GM23248 (cell line): Measurements from ENCODE around the gene PTPRO.

Source experiments
- EZH2 ChIP-seq: fragments of 200-600 bp; sonication (generic); IDR thresholded peaks from 2 replicates; pipeline ENCODE4 v1.6.1; 2018; ENCODE audit warnings: antibody characterized with exemption, mild to moderate bottlenecking; ENCODE audit not compliant: insufficient read depth, poor library complexity, severe bottlenecking
- EZH2phosphoT487 ChIP-seq: fragments of 200-600 bp; sonication (generic); IDR thresholded peaks from 2 replicates; pipeline ENCODE4 v1.6.1; 2018; ENCODE audit warnings: antibody characterized with exemption, moderate library complexity, mild to moderate bottlenecking, low read depth; ENCODE audit not compliant: insufficient read depth

DNA sequence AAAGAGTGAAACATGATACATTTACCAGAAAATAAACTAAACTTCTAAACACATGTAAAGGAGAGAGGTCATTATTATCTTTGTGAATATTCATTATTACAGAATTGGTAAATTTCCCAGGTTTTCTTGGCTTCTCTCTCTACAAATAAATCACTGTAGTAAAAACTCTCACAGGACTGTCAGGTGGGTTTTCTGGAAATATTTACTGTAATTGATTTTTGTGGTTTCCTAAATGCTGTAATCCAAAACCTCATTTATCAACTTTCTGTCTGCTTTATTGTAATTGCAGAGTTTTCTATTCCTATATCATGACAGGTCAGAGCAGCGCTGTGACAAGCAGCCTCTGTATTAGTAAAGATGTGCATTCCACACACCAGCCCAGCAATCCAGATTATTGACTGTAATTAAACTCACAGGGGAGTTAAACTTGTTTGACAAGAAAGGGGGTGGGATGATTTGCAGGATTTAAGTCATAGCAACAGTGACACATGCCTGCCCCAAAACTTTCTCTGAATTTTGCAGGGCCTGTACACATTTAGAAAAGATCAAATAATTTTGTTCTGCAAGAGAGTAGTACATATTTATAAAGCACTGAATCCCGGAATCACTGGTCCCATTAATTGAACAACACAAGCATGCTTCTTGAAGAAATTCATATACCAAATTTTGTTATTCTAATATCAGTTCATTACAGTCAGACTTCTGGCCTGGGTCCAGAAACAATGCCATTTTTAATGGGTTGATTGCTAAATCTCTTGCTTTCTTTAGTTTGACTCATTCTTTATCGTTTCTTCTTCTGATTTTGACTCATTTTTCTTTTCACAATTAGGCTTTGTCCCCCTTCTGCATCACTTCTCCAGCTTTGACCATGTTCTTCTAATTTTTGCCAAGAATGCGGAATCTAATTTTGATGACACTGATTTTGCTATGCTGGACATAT is 42.2 kb downstream of the PTPRO start:
- TF ChIP-seq EZH2 = no peak
- no peak for TF ChIP-seq EZH2phosphoT487
